GM10248 (cell line): ENCODE data around the gene RPS26.

Experiments
- CTCF ChIA-PET: fragments of 300-600 bp; sonication (Branson Sonifier 250); formaldehyde crosslinking; extraction: SDS; loops from one replicate; lab custom pipeline; 2021; ENCODE audit warnings: antibody characterized with exemption; lab: Yijun Ruan, JAX
- POLR2A ChIA-PET: fragments of 350-650 bp; sonication (Branson Sonifier 250); formaldehyde crosslinking; extraction: SDS; loops from one replicate; lab custom pipeline; 2020; ENCODE audit warnings: antibody characterized with exemption; lab: Yijun Ruan, JAX
- DNase-seq: peaks from one replicate; pipeline ENCODE4 v3.0.0; 2012; ENCODE audit errors: extremely low spot score
- CTCF ChIP-seq: IDR thresholded peaks from 2 replicates; pipeline ENCODE4 v1.5.1; 2012; ENCODE audit warnings: mild to moderate bottlenecking, low read depth; ENCODE audit errors: extremely low read depth, missing control alignments, control extremely low read depth

Gene RPS26

GRCh38 chr12:56041552-56042429 is at the start of gene RPS26:
TSS of gene RPS26 (plus strand) at chr12:56041918. CDS start at chr12:56042167, 249 bp downstream.
- ChIA-PET CTCF (interaction anchor here (0.8 to 3.8 kb wide), 6 partner anchors 13 to 396 kb away, joined by 3 to 31 read pairs (median 12); partner anchors contain the start of genes PA2G4 and SUOX), POLR2A (no interaction called here)
- peak; percentile 67 for TF ChIP-seq CTCF
- DNase-seq: peak; percentile 90

GRCh38 chr12:55993230-55993853 is 48.4 kb upstream of the RPS26 start:
- CTCF ChIA-PET: interaction anchor here (1.4 to 4.3 kb wide), 3 partner anchors 10 to 36 kb away, joined by 7 to 140 read pairs (median 9); partner anchors contain the start of gene RAB5B
- TF ChIP-seq CTCF: no peak
- POLR2A ChIA-PET: interaction anchor here (0.8 kb wide), 1 partner anchor 92 kb away, joined by 6 read pairs; no protein-coding TSS in a partner anchor
- no peak for DNase-seq

DNA sequence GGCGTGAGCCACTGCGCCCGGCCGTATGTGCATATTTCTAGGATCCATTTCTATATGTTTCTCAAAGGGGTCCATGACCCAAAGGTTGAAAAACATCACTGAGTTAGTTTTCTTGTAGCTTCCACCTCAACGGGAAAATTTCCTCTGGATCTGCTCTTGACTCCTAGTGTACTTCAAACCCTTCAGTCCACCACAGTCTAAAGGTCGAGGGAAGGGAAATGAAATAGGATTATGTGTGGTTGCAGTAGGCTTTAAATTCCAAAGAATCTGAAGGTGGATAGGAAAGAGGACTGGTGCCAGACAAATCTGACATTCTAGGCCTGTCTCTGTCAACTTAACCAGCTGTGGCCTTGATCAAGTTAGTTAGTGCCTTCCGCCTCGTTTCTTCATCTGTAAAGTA is 46.4 kb upstream of the RPS26 start:
- CTCF ChIA-PET: interaction anchor here (0.7 to 6.8 kb wide), 41 partner anchors 12 to 271 kb away, joined by 3 to 140 read pairs (median 6); partner anchors contain the start of genes CD63, COQ10A, DNAJC14 and GDF11
- no peak for DNase-seq
- no peak for TF ChIP-seq CTCF
- POLR2A ChIA-PET: interaction anchor here (2.3 kb wide), 1 partner anchor 21 kb away, joined by 11 read pairs; the partner anchor contains the start of gene RAB5B

- POLR2A ChIA-PET: interaction anchor here (0.6 to 2.3 kb wide), 5 partner anchors 10 to 225 kb away, joined by 3 to 11 read pairs (median 4); partner anchors contain the start of genes RAB5B and RNF41
- CTCF ChIA-PET: interaction anchor here (0.7 to 6.8 kb wide), 47 partner anchors 13 to 271 kb away, joined by 3 to 140 read pairs (median 5); partner anchors contain the start of genes CD63, COQ10A, DNAJC14 and ESYT1
- TF ChIP-seq CTCF: peak; percentile 74
- peak; percentile 67 for DNase-seq
These were observed 45.5 kb upstream of the RPS26 start for GRCh38 chr12:55996201-55996714.

GRCh38 chr12:55996715-55997534 is 44.8 kb upstream of the RPS26 start, which contains the start of gene SUOX:
TSS of gene SUOX (plus strand) at chr12:55997276. CDS start at chr12:56002222, 4,946 bp downstream.
- TF ChIP-seq CTCF: no peak
- DNase-seq: peak; percentile 98
- ChIA-PET POLR2A (interaction anchor here (0.8 to 2.3 kb wide), 5 partner anchors 10 to 107 kb away, joined by 4 to 11 read pairs (median 5); partner anchors contain the start of genes PA2G4 and RAB5B), CTCF (interaction anchor here (0.7 to 6.8 kb wide), 42 partner anchors 13 to 438 kb away, joined by 3 to 140 read pairs (median 6); partner anchors contain the start of genes DNAJC14, ESYT1, IKZF4 and ORMDL2)
